MM.1S (cell line): Measurements from ENCODE around the gene GH1.

Source experiments
- DNase-seq: peaks from one replicate; pipeline ENCODE4 v3.0.0-alpha.2; 2015
- H2AFZ ChIP-seq: fragments of 300-600 bp; sonication (generic); 2 replicates; pipeline ENCODE4 v1.6.0; 2016; ENCODE audit warnings: antibody characterized with exemption, low read length
- H3F3A ChIP-seq: fragments of 300-600 bp; sonication (generic); 2 replicates; pipeline ENCODE4 v1.6.1; 2016; ENCODE audit warnings: mild to moderate bottlenecking, antibody characterized with exemption, low read length, moderate library complexity, mixed read lengths; ENCODE audit not compliant: insufficient read depth
- H3K27ac ChIP-seq: fragments of 300-600 bp; sonication (generic); 2 replicates; pipeline ENCODE4 v1.5.1; 2016; ENCODE audit warnings: mild to moderate bottlenecking, low read length
- H3K27me3 ChIP-seq: fragments of 300-600 bp; sonication (generic); replicated peaks from 2 replicates; pipeline ENCODE4 v1.6.0; 2016; ENCODE audit warnings: low read length; ENCODE audit not compliant: insufficient read depth
- H3K36me3 ChIP-seq: fragments of 300-600 bp; sonication (generic); replicated peaks from 2 replicates; pipeline ENCODE4 v1.6.1; 2016; ENCODE audit warnings: mild to moderate bottlenecking, low read length, mixed read lengths; ENCODE audit not compliant: insufficient read depth
- H3K4me1 ChIP-seq: fragments of 300-600 bp; sonication (generic); 2 replicates; pipeline ENCODE4 v1.6.1; 2016; ENCODE audit warnings: low read length, mixed read lengths
- H3K4me2 ChIP-seq: fragments of 300-600 bp; sonication (generic); 2 replicates; pipeline ENCODE4 v1.6.0; 2016; ENCODE audit warnings: low read depth, low read length
- H3K4me3 ChIP-seq: fragments of 300-600 bp; sonication (generic); 2 replicates; pipeline ENCODE4 v1.5.1; 2016; ENCODE audit warnings: low read length, mixed read lengths
- H3K79me2 ChIP-seq: fragments of 300-600 bp; sonication (generic); 2 replicates; pipeline ENCODE4 v1.6.1; 2016; ENCODE audit warnings: mixed run types, low read length, mixed read lengths
- H3K9ac ChIP-seq: fragments of 300-600 bp; sonication (generic); 2 replicates; pipeline ENCODE4 v1.6.1; 2016; ENCODE audit warnings: low read length, mixed read lengths
- H3K9me2 ChIP-seq: fragments of 300-600 bp; sonication (generic); replicated peaks from 2 replicates; pipeline ENCODE4 v1.6.1; 2016; ENCODE audit warnings: mild to moderate bottlenecking, low read length, mixed read lengths; ENCODE audit not compliant: insufficient read depth
- H3K9me3 ChIP-seq: fragments of 300-600 bp; sonication (generic); replicated peaks from 2 replicates; pipeline ENCODE4 v1.6.1; 2016; ENCODE audit warnings: mild to moderate bottlenecking, low read length, mixed read lengths; ENCODE audit not compliant: insufficient read depth
- H4K20me1 ChIP-seq: fragments of 300-600 bp; sonication (generic); 2 replicates; pipeline ENCODE4 v1.6.1; 2016; ENCODE audit warnings: mild to moderate bottlenecking, low read length, moderate library complexity, mixed read lengths; ENCODE audit not compliant: insufficient read depth
- EZH2 ChIP-seq: fragments of 300-600 bp; sonication (generic); optimal IDR thresholded peaks from 2 replicates; pipeline ENCODE3; 2017; ENCODE audit warnings: low read depth, mild to moderate bottlenecking, antibody characterized with exemption, low read length, mixed read lengths
- EZH2phosphoT487 ChIP-seq: fragments of 300-600 bp; sonication (generic); IDR thresholded peaks from 2 replicates; pipeline ENCODE4 v1.6.1; 2018; ENCODE audit warnings: antibody characterized with exemption, low read length
- TF ChIP-seq, protein P1 (sequence below): fragments of 300-600 bp; sonication (generic); IDR thresholded peaks from 2 replicates; pipeline ENCODE4 v1.5.1; 2016; ENCODE audit warnings: antibody characterized with exemption, low read length, mixed read lengths

GH1 gene

DNA sequence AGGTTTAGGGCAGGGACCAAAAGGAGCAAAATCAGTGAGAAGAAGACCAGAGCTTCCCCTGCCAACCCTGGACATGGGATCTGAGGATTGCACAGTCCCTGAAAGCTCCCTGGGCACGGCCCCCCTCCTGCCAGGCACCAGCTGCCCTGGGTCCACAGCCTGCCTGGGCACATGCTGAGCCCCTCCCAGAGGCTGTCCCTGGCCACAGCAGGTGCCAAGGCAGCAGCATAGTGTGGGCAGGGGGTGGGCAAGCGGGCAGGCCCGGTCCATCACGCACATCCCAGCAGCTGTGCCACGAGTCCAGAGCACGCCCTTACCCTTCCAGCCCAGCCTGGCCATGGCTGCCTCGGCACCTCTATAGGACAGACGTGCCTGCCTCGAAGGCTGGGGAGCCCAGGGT lies 41.4 kb upstream of the GH1 start:
- DNase-seq = no peak
- Histone ChIP-seq H3K9me2 (no peaks in the 10 kb centered on the region), H2AFZ (no peak overlapping the region), H3K4me1 (0 out of 2 replicates have a peak, but pooled peaks cover 5% of the 10 kb centered on the region), H3K4me2 (no peak overlapping the region), H4K20me1 (no peaks in the 10 kb centered on the region), H3K4me3 (no peak overlapping the region), H3K27ac (no peak overlapping the region), H3F3A (peaks cover 6% of the 10 kb centered on the region; the same call in 1 of the 2 replicates), H3K9ac (no peak overlapping the region), H3K9me3 (no peaks in the 10 kb centered on the region), H3K27me3 (no peaks in the 10 kb centered on the region), H3K79me2 (no peaks in the 10 kb centered on the region), H3K36me3 (no peaks in the 10 kb centered on the region)
- TF ChIP-seq EZH2 (no peak), EZH2phosphoT487 (no peak)
- TF ChIP-seq, protein P1, sequence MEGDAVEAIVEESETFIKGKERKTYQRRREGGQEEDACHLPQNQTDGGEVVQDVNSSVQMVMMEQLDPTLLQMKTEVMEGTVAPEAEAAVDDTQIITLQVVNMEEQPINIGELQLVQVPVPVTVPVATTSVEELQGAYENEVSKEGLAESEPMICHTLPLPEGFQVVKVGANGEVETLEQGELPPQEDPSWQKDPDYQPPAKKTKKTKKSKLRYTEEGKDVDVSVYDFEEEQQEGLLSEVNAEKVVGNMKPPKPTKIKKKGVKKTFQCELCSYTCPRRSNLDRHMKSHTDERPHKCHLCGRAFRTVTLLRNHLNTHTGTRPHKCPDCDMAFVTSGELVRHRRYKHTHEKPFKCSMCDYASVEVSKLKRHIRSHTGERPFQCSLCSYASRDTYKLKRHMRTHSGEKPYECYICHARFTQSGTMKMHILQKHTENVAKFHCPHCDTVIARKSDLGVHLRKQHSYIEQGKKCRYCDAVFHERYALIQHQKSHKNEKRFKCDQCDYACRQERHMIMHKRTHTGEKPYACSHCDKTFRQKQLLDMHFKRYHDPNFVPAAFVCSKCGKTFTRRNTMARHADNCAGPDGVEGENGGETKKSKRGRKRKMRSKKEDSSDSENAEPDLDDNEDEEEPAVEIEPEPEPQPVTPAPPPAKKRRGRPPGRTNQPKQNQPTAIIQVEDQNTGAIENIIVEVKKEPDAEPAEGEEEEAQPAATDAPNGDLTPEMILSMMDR = no peak

DNA sequence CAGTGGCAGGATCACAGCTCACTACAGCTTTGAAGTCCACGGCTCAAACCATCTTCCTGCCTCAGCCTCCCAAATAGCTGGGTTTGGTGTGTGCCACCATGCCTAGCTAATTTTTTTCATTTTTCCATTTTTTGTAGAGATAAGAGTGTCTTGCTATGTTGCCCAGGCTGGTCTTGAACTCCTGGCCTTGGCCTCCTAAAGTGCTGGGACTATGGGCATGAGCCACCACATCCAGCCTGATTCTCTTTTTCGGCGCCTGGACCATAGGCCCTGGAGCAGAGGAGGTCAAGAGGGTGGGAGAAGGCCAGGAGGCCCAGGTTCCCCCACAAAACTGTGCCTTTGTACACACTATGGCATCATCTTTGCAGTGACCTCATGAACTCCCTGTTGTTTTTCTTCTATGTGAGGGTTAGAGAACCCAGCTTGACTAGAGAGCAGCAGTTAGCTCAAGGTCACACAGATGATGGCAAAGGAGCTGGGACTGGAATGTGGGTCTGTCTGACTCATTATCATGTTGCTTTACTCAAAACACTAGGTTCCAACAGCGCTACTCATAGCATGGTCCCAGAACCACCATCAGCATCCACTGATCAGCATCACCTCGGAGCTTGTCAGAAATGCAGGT lies 37.8 kb upstream of the GH1 start:
- no peak for DNase-seq
- Histone ChIP-seq H3K4me3 (no peak overlapping the region), H2AFZ (no peak overlapping the region), H4K20me1 (no peaks in the 10 kb centered on the region), H3K27ac (no peak overlapping the region), H3K79me2 (no peaks in the 10 kb centered on the region), H3K4me2 (no peak overlapping the region), H3F3A (no peaks in the 10 kb centered on the region), H3K9ac (no peak overlapping the region), H3K9me3 (no peaks in the 10 kb centered on the region), H3K36me3 (no peaks in the 10 kb centered on the region), H3K27me3 (no peaks in the 10 kb centered on the region), H3K9me2 (no peaks in the 10 kb centered on the region), H3K4me1 (peaks cover 10% of the 10 kb centered on the region)
- TF ChIP-seq EZH2phosphoT487 = no peak
- no peak for TF ChIP-seq EZH2
- TF ChIP-seq, protein P1 = no peak

DNA sequence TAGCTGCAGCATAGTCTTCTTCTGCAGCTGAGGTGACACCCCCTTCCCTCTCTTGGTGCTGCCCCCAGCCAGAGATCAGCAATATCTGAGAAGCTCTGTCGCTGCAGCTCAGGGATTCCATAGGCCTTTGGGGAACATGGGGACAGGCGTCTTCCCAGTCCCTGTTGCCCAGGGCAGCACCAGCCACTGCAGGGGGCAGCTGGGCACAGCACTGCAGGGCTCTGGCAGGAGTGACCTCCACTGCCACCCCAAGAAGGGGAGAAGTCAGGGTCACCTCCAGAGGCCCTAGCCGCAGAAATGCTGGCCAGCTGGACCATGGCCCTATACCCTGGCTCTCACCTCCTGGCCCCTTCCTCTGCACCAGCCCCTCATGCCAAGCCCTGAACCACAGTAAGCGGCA lies 37.2 kb upstream of the GH1 start:
- no peaks in the 10 kb centered on the region for H4K20me1 ChIP-seq
- no peaks in the 10 kb centered on the region for H3K27me3 ChIP-seq
- H2AFZ ChIP-seq = no peak overlapping the region
- no peak overlapping the region for H3K4me3 ChIP-seq
- H3K4me2 ChIP-seq = no peak overlapping the region
- H3K9me2 ChIP-seq = no peaks in the 10 kb centered on the region
- no peaks in the 10 kb centered on the region for H3K36me3 ChIP-seq
- peaks cover 5% of the 10 kb centered on the region for H3K4me1 ChIP-seq
- H3K27ac ChIP-seq = no peak overlapping the region
- TF ChIP-seq, protein P1 = no peak
- no peak for TF ChIP-seq EZH2phosphoT487
- H3K9me3 ChIP-seq = no peaks in the 10 kb centered on the region
- no peaks in the 10 kb centered on the region for H3F3A ChIP-seq
- no peaks in the 10 kb centered on the region for H3K79me2 ChIP-seq
- DNase-seq = no peak
- H3K9ac ChIP-seq = no peak overlapping the region
